Measurements from ENCODE around the gene MEPE.
"Not testable (repeated sequence)": the region's sequence is repeated elsewhere in the genome, so short reads cannot be mapped to it uniquely, and the experiment has no call there.

Gene MEPE

GRCh38 chr4:87886083-87886482 lies 53.3 kb downstream of the MEPE start:
- no peak for DNase-seq

- DNase-seq = not testable (repeated sequence)
Observed at GRCh38 chr4:87890753-87891152, 58.0 kb downstream of the MEPE start.

- DNase-seq = no peak
Observed at GRCh38 chr4:87895964-87896621, 63.3 kb downstream of the MEPE start.

Measured in activated effector memory CD4-positive, alpha-beta T cell treated with Interleukin-2 at 50 U/mL for 16 hours (primary cell).